ENCODE data around the gene NPHS1. TPM values are rescaled to one million over a fixed set of nuclear protein-coding genes. Genes with fewer than 3 reads are reported as not detected.

Gene NPHS1
- total RNA-seq, 1 donor from 2014 or later = not detected

DNA sequence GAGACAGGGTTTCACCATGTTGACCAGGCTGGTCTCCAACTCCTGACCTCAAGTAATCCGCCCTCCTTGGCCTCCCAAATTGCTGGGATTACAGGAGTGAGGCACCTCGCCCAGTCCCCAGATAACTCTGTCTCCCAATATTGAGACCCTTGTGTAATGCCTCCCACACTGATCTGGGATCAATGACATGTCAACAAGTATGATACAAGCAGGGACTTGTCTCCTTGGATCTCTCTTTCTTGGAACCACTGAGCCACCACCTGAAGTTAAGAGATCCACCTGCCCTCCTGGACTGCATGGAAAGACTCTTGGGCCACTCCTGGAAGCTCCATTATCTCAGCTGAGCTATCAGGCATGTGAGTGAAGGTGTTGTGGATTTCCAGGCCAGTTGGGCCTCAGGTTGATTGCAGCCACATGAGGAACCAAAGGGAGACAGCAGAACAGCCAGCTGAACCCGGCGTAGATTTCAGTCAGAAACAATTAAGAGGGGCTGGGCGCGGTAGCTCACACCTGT lies 33.0 kb upstream of the NPHS1 start:
- DNase-seq (ENCODE audit: low spot score in 2 of 2) = no peak
- H3K4me3 ChIP-seq = no peak overlapping the region
- H3K4me1 ChIP-seq = no peaks in the 10 kb centered on the region
- no peaks in the 10 kb centered on the region for H3K9me3 ChIP-seq
- H3K36me3 ChIP-seq = peaks cover 23 to 32% of the 10 kb centered on the region in 2 donors
- no peak overlapping the region for H3K27ac ChIP-seq
- TF ChIP-seq, protein P1, sequence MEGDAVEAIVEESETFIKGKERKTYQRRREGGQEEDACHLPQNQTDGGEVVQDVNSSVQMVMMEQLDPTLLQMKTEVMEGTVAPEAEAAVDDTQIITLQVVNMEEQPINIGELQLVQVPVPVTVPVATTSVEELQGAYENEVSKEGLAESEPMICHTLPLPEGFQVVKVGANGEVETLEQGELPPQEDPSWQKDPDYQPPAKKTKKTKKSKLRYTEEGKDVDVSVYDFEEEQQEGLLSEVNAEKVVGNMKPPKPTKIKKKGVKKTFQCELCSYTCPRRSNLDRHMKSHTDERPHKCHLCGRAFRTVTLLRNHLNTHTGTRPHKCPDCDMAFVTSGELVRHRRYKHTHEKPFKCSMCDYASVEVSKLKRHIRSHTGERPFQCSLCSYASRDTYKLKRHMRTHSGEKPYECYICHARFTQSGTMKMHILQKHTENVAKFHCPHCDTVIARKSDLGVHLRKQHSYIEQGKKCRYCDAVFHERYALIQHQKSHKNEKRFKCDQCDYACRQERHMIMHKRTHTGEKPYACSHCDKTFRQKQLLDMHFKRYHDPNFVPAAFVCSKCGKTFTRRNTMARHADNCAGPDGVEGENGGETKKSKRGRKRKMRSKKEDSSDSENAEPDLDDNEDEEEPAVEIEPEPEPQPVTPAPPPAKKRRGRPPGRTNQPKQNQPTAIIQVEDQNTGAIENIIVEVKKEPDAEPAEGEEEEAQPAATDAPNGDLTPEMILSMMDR (IDR thresholded peaks at IDR 0.05) = no peak
- intact Hi-C loops (cut with DNase I) = no loop called here
- H3K27me3 ChIP-seq = no peaks in the 10 kb centered on the region

DNA sequence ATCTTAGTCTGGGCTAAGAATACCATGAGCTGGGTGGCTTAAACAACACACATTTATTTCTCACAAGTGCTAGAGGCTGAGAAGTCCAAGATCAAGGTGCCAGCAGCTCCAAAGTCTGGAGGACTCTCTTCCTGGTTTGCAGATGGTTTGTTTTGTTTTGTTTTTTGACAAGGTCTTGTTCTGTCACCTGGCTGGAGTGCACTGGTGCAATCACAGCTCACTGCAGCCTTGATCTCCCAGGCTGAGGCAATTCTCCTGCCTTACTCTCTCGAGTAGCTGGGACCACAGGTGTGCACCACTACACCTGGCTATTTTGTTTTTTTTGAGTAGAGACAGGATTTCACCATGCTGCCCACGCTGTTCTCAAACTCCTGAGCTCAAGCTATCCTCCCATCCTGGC lies 31.6 kb upstream of the NPHS1 start:
- Histone ChIP-seq H3K4me3 (no peak overlapping the region), H3K36me3 (peaks cover 10 to 18% of the 10 kb centered on the region in 2 donors), H3K9me3 (no peaks in the 10 kb centered on the region), H3K27ac (no peak overlapping the region), H3K4me1 (no peaks in the 10 kb centered on the region), H3K27me3 (no peaks in the 10 kb centered on the region)
- DNase-seq (ENCODE audit: low spot score in 2 of 2) = no peak
- TF ChIP-seq, protein P1 (IDR thresholded peaks at IDR 0.05) = no peak
- intact Hi-C loops (cut with DNase I) = no loop called here

DNA sequence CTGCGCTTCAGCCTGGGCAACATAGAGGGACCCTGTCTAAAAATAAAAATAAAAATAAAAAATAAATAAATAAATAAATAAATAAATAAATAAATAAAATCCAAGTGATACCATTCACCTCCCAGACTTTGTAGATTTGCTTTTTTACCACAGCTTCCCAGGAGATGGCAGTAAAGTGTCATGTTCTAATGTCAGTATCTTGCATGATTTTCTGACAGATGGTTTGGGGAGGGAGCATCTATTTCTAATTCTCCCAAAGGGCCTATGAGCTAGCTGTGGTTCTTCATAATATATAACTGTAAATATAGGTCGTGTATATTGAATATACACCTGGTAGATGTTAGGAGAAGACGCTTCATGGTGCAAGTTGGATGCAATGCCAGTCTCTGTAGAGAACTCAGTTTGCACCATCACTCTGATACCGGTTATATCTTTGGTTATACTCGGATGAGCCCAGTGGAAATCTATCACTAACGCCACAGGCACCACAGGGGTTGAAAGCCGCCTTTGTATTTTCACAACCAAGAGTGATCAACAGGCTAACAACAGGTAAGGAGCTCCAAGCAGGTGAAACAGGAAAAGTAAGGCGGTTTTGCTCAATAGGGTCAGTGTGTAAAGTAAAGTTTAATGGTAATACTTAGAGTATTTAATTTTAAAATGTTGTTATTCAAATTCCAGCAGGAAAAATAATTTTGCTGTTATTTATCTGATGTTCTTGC lies 30.0 kb upstream of the NPHS1 start:
- Histone ChIP-seq H3K4me1 (no peaks in the 10 kb centered on the region), H3K36me3 (peaks cover 0 to 2% of the 10 kb centered on the region in 2 donors), H3K27me3 (no peaks in the 10 kb centered on the region), H3K9me3 (no peaks in the 10 kb centered on the region), H3K4me3 (no peak overlapping the region), H3K27ac (no peak overlapping the region)
- DNase-seq (ENCODE audit: low spot score in 2 of 2) = no peak
- TF ChIP-seq, protein P1 (IDR thresholded peaks at IDR 0.05) = peak; percentile 23 to 53 (median 42)
- intact Hi-C loops (cut with DNase I) = loop anchor here (1.0 kb wide), 1 partner anchor 49 kb away; no protein-coding TSS in a partner anchor

DNA sequence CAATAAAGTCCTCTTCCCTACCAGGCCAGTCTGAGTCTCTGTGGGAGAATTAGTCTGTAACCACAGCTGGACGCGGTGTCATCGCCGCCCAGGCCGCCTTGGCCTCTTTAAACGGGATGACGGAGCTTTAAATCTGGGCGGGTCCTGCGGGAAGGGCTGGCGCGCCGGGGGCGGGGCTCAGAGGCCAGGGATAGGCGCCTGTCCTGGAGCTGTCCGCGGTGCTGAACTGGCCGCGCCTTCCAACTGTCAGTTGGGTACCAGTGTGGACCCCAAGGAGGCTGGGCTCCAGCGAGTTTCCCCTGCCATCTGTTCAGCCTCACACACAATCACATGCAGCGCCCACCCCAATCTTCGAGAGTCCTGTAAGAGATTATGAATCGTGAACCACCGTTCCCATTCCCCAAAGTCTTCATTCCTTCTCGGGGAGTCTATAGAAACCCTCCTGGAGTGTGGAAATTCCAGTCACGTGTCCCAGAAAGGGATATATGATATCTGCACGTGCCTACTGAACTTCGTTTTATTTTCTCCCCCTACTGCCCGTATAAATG lies 27.5 kb upstream of the NPHS1 start:
- Histone ChIP-seq H3K36me3 (peaks cover 0 to 8% of the 10 kb centered on the region in 2 donors), H3K4me3 (no peak overlapping the region), H3K9me3 (no peaks in the 10 kb centered on the region), H3K27me3 (no peaks in the 10 kb centered on the region), H3K4me1 (no peaks in the 10 kb centered on the region), H3K27ac (no peak overlapping the region)
- intact Hi-C loops (cut with DNase I) = no loop called here
- TF ChIP-seq, protein P1 (IDR thresholded peaks at IDR 0.05) = no peak
- DNase-seq (ENCODE audit: low spot score in 2 of 2) = peak; percentile 64 to 89

DNA sequence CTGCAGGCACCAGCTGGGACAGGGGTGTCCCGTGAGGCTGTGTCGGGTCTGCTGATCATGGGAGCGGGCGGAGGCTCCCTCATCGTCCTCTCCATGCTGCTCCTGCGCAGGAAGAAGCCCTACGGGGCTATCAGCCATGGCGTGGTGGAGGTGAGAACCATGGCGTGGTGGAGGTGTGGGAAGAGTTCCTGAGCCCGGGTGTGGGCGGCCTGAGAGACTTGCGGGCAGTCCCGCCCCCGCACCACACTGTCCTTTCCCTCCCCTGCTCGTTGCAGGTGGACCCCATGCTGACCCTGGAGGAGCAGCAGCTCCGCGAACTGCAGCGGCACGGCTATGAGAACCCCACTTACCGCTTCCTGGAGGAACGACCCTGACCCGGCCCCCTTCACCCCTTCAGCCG lies 26.8 kb upstream of the NPHS1 start:
- TF ChIP-seq, protein P1 (IDR thresholded peaks at IDR 0.05) = no peak
- Histone ChIP-seq H3K36me3 (peaks cover 0 to 8% of the 10 kb centered on the region in 2 donors), H3K4me3 (no peak overlapping the region), H3K27me3 (no peaks in the 10 kb centered on the region), H3K27ac (no peak overlapping the region), H3K9me3 (no peaks in the 10 kb centered on the region), H3K4me1 (no peaks in the 10 kb centered on the region)
- DNase-seq (ENCODE audit: low spot score in 2 of 2) = no peak
- intact Hi-C loops (cut with DNase I) = no loop called here

Data from ascending aorta (tissue), 2 donors.